A673 (cell line): ENCODE measurements around the gene MEGF6.

Source experiments
- EZH2 ChIP-seq: fragments of 200-600 bp; sonication (generic); IDR thresholded peaks from 2 replicates; pipeline ENCODE4 v1.6.1; 2017; ENCODE audit warnings: borderline replicate concordance, low read depth, mild to moderate bottlenecking, mixed read lengths, antibody characterized with exemption, low read length; ENCODE audit not compliant: poor library complexity, severe bottlenecking
- TF ChIP-seq, protein P1 (sequence below): fragments of 300-800, 200-600 bp; sonication (generic); conservative IDR thresholded peaks from 2 replicates; pipeline ENCODE4 v1.5.1; 2017; ENCODE audit warnings: low read depth, mild to moderate bottlenecking, antibody characterized with exemption, low read length, moderate library complexity, mixed read lengths

GRCh38 chr1:3558036-3558726 lies 53.1 kb downstream of the MEGF6 start:
- TF ChIP-seq, protein P1, sequence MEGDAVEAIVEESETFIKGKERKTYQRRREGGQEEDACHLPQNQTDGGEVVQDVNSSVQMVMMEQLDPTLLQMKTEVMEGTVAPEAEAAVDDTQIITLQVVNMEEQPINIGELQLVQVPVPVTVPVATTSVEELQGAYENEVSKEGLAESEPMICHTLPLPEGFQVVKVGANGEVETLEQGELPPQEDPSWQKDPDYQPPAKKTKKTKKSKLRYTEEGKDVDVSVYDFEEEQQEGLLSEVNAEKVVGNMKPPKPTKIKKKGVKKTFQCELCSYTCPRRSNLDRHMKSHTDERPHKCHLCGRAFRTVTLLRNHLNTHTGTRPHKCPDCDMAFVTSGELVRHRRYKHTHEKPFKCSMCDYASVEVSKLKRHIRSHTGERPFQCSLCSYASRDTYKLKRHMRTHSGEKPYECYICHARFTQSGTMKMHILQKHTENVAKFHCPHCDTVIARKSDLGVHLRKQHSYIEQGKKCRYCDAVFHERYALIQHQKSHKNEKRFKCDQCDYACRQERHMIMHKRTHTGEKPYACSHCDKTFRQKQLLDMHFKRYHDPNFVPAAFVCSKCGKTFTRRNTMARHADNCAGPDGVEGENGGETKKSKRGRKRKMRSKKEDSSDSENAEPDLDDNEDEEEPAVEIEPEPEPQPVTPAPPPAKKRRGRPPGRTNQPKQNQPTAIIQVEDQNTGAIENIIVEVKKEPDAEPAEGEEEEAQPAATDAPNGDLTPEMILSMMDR, result no peak
- no peak for TF ChIP-seq EZH2
